ENCODE data around the gene CCR6. TPM values are rescaled to one million over a fixed set of nuclear protein-coding genes. Genes with fewer than 3 reads are reported as not detected.

The CCR6 gene
- total and polyA plus RNA-seq, 3 experiments from 2014 or later, result 3.5 to 47.3 (median 3.9) TPM

GRCh38 chr6:167099707-167100106 is 23.2 kb upstream of the CCR6 start:
- H3K27me3 ChIP-seq (ENCODE audit: insufficient read depth, low read length, poor library complexity, severe bottlenecking), result no peaks in the 10 kb centered on the region
- H3K36me3 Mint-ChIP-seq, result no peaks in the 10 kb centered on the region
- DNase-seq, result no peak
- peaks cover 24% of the 10 kb centered on the region for H3K4me1 ChIP-seq (ENCODE audit: insufficient read depth, low read length)
- H3K27me3 Mint-ChIP-seq, result peaks cover 0 to 2% of the 10 kb centered on the region in 2 donors
- H3K9me3 ChIP-seq (ENCODE audit: low read length), result no peaks in the 10 kb centered on the region
- H3K36me3 ChIP-seq (ENCODE audit: insufficient read depth, low read length), result no peaks in the 10 kb centered on the region
- H3K4me3 ChIP-seq (ENCODE audit: low read length), result no peak overlapping the region
- peak overlapping the region in 1 of 8 donors; percentile 19 for H3K27ac Mint-ChIP-seq
- peaks cover 32 to 50% (median 32%) of the 10 kb centered on the region in 3 donors for H3K4me1 Mint-ChIP-seq
- no peaks in the 10 kb centered on the region for H3K9me3 Mint-ChIP-seq
- ChIA-PET CTCF (no interaction called here), POLR2A (no interaction called here)
- H3K4me3 Mint-ChIP-seq, result no peak overlapping the region
- no peak overlapping the region for H3K27ac ChIP-seq (ENCODE audit: low read depth, low read length)

DNA sequence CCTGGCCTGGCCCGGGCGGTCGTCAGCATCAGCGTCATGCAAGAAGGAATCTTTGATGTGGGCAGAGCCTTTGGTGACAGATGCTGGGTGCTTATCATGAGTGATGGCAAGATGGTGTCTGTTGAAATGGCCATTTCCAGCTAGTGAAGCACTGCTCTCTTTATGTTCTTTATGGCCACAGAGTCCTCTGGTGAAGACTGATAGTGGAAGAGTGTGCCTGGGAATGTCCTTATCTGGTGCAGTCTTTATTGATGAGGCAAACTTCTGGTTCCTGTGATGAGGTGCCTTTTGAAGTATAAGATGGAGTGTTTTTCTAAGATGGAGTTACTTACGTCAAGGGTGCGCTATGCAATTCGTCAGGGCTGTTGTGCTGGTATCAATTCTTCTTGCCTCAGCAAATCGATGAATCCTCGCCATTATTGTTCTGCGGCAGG is 22.6 kb upstream of the CCR6 start:
- POLR2A ChIA-PET, result no interaction called here
- no peaks in the 10 kb centered on the region for H3K36me3 Mint-ChIP-seq
- Histone ChIP-seq H3K27me3 (ENCODE audit: insufficient read depth, low read length, poor library complexity, severe bottlenecking) (no peaks in the 10 kb centered on the region), H3K27ac (ENCODE audit: low read depth, low read length) (no peak overlapping the region), H3K4me1 (ENCODE audit: insufficient read depth, low read length) (peaks cover 19% of the 10 kb centered on the region), H3K36me3 (ENCODE audit: insufficient read depth, low read length) (no peaks in the 10 kb centered on the region), H3K4me3 (ENCODE audit: low read length) (no peak overlapping the region), H3K9me3 (ENCODE audit: low read length) (no peaks in the 10 kb centered on the region)
- no peak overlapping the region for H3K4me3 Mint-ChIP-seq
- CTCF ChIA-PET, result no interaction called here
- no peaks in the 10 kb centered on the region for H3K9me3 Mint-ChIP-seq
- DNase-seq, result no peak
- H3K4me1 Mint-ChIP-seq, result peaks cover 26 to 44% (median 26%) of the 10 kb centered on the region in 3 donors
- peak overlapping the region in 1 of 8 donors; percentile 19 for H3K27ac Mint-ChIP-seq
- peaks cover 0 to 2% of the 10 kb centered on the region in 2 donors for H3K27me3 Mint-ChIP-seq

- Histone ChIP-seq H3K9me3 (ENCODE audit: low read length) (no peaks in the 10 kb centered on the region), H3K36me3 (ENCODE audit: insufficient read depth, low read length) (no peaks in the 10 kb centered on the region), H3K4me3 (ENCODE audit: low read length) (no peak overlapping the region), H3K4me1 (ENCODE audit: insufficient read depth, low read length) (peaks cover 19% of the 10 kb centered on the region), H3K27me3 (ENCODE audit: insufficient read depth, low read length, poor library complexity, severe bottlenecking) (no peaks in the 10 kb centered on the region), H3K27ac (ENCODE audit: low read depth, low read length) (no peak overlapping the region)
- peak overlapping the region in 2 of 8 donors; percentile 2 to 29 for H3K27ac Mint-ChIP-seq
- no peak for DNase-seq
- no peaks in the 10 kb centered on the region for H3K9me3 Mint-ChIP-seq
- CTCF ChIA-PET, result no interaction called here
- no peaks in the 10 kb centered on the region for H3K36me3 Mint-ChIP-seq
- peaks cover 0 to 2% of the 10 kb centered on the region in 2 donors for H3K27me3 Mint-ChIP-seq
- no peak overlapping the region for H3K4me3 Mint-ChIP-seq
- H3K4me1 Mint-ChIP-seq, result peaks cover 23 to 35% (median 23%) of the 10 kb centered on the region in 3 donors
- POLR2A ChIA-PET, result no interaction called here
Measured at GRCh38 chr6:167102318-167102717, 20.6 kb upstream of the CCR6 start.

GRCh38 chr6:167103041-167103891 is 19.6 kb upstream of the CCR6 start:
- Histone ChIP-seq H3K4me1 (ENCODE audit: insufficient read depth, low read length) (peaks cover 19% of the 10 kb centered on the region), H3K9me3 (ENCODE audit: low read length) (no peaks in the 10 kb centered on the region), H3K36me3 (ENCODE audit: insufficient read depth, low read length) (no peaks in the 10 kb centered on the region), H3K27me3 (ENCODE audit: insufficient read depth, low read length, poor library complexity, severe bottlenecking) (no peaks in the 10 kb centered on the region), H3K4me3 (ENCODE audit: low read length) (no peak overlapping the region), H3K27ac (ENCODE audit: low read depth, low read length) (no peak overlapping the region)
- DNase-seq, result no peak
- Mint-ChIP-seq H3K4me3 (peak overlapping the region in 6 of 7 donors; percentile 6 to 71 (median 46)), H3K9me3 (no peaks in the 10 kb centered on the region), H3K27me3 (peaks cover 0 to 2% of the 10 kb centered on the region in 2 donors), H3K27ac (peak overlapping the region; percentile 39 to 94 (median 80)), H3K36me3 (no peaks in the 10 kb centered on the region), H3K4me1 (peaks cover 23 to 37% (median 23%) of the 10 kb centered on the region in 3 donors)
- ChIA-PET CTCF (no interaction called here), POLR2A (no interaction called here)

DNA sequence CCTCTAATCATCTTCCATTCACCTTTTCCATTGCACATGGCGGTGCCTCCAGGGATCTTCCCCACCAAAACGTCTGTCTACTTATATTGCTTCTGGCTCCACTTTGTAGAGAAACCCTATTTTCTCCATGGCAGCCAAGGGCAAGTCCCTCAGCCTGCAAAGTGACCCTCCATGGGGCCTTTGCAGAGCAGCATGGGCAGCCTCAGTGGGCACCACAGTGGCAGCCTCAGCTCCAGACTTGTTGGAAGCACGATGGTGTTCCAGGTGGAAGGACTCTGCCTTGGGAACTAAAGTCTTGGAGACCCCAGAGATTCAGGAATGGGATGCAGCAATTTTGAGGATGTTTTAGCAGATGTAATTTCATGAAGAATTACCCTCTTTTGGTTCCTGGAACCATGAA is 18.5 kb upstream of the CCR6 start:
- Mint-ChIP-seq H3K27ac (peak overlapping the region in 2 of 8 donors; percentile 20 to 56), H3K27me3 (no peaks in the 10 kb centered on the region), H3K36me3 (no peaks in the 10 kb centered on the region), H3K4me3 (no peak overlapping the region), H3K4me1 (peaks cover 13 to 27% (median 15%) of the 10 kb centered on the region in 3 donors), H3K9me3 (no peaks in the 10 kb centered on the region)
- Histone ChIP-seq H3K4me3 (ENCODE audit: low read length) (no peak overlapping the region), H3K36me3 (ENCODE audit: insufficient read depth, low read length) (no peaks in the 10 kb centered on the region), H3K27ac (ENCODE audit: low read depth, low read length) (no peak overlapping the region), H3K9me3 (ENCODE audit: low read length) (no peaks in the 10 kb centered on the region), H3K4me1 (ENCODE audit: insufficient read depth, low read length) (peaks cover 9% of the 10 kb centered on the region), H3K27me3 (ENCODE audit: insufficient read depth, low read length, poor library complexity, severe bottlenecking) (no peaks in the 10 kb centered on the region)
- POLR2A ChIA-PET, result no interaction called here
- DNase-seq, result no peak
- CTCF ChIA-PET, result interaction anchor here (1.5 kb wide), 1 partner anchor 9 kb away, joined by 4 read pairs; no protein-coding TSS in a partner anchor

GRCh38 chr6:167105060-167105459 is 17.8 kb upstream of the CCR6 start:
- no peaks in the 10 kb centered on the region for H3K9me3 ChIP-seq (ENCODE audit: low read length)
- Mint-ChIP-seq H3K27ac (no peak overlapping the region), H3K4me3 (no peak overlapping the region), H3K4me1 (peaks cover 14 to 22% (median 15%) of the 10 kb centered on the region in 3 donors), H3K36me3 (no peaks in the 10 kb centered on the region), H3K9me3 (no peaks in the 10 kb centered on the region), H3K27me3 (peaks cover 0 to 5% of the 10 kb centered on the region in 2 donors)
- CTCF ChIA-PET, result interaction anchor here (1.5 kb wide), 1 partner anchor 10 kb away, joined by 4 read pairs; no protein-coding TSS in a partner anchor
- DNase-seq, result no peak
- peaks cover 9% of the 10 kb centered on the region for H3K4me1 ChIP-seq (ENCODE audit: insufficient read depth, low read length)
- no peak overlapping the region for H3K4me3 ChIP-seq (ENCODE audit: low read length)
- no peaks in the 10 kb centered on the region for H3K27me3 ChIP-seq (ENCODE audit: insufficient read depth, low read length, poor library complexity, severe bottlenecking)
- H3K36me3 ChIP-seq (ENCODE audit: insufficient read depth, low read length), result no peaks in the 10 kb centered on the region
- POLR2A ChIA-PET, result no interaction called here
- no peak overlapping the region for H3K27ac ChIP-seq (ENCODE audit: low read depth, low read length)

- Mint-ChIP-seq H3K4me1 (peaks cover 17 to 26% (median 25%) of the 10 kb centered on the region in 3 donors), H3K4me3 (no peak overlapping the region)
Measured at GRCh38 chr6:167106406-167106805, 16.5 kb upstream of the CCR6 start.

GRCh38 chr6:167107787-167108186 is 15.1 kb upstream of the CCR6 start:
- Mint-ChIP-seq H3K36me3 (peaks cover 0 to 1% (median 0%) of the 10 kb centered on the region in 3 donors), H3K27ac (peak overlapping the region in 1 of 8 donors; percentile 20), H3K4me1 (peaks cover 23 to 34% (median 34%) of the 10 kb centered on the region in 3 donors), H3K4me3 (no peak overlapping the region), H3K9me3 (no peaks in the 10 kb centered on the region), H3K27me3 (peaks cover 0 to 12% of the 10 kb centered on the region in 2 donors)
- peaks cover 9% of the 10 kb centered on the region for H3K4me1 ChIP-seq (ENCODE audit: insufficient read depth, low read length)
- H3K36me3 ChIP-seq (ENCODE audit: insufficient read depth, low read length), result no peaks in the 10 kb centered on the region
- H3K4me3 ChIP-seq (ENCODE audit: low read length), result no peak overlapping the region
- ChIA-PET CTCF (no interaction called here), POLR2A (no interaction called here)
- H3K27me3 ChIP-seq (ENCODE audit: insufficient read depth, low read length, poor library complexity, severe bottlenecking), result no peaks in the 10 kb centered on the region
- H3K9me3 ChIP-seq (ENCODE audit: low read length), result no peaks in the 10 kb centered on the region
- no peak overlapping the region for H3K27ac ChIP-seq (ENCODE audit: low read depth, low read length)
- DNase-seq, result no peak

More at GRCh38 chr6:167106406-167106805, 16.5 kb upstream of the CCR6 start:
- Mint-ChIP-seq H3K27ac (peak overlapping the region in 1 of 8 donors; percentile 42), H3K36me3 (no peaks in the 10 kb centered on the region), H3K27me3 (peaks cover 0 to 12% of the 10 kb centered on the region in 2 donors), H3K9me3 (no peaks in the 10 kb centered on the region)
- ChIA-PET POLR2A (no interaction called here), CTCF (no interaction called here)
- Histone ChIP-seq H3K9me3 (ENCODE audit: low read length) (no peaks in the 10 kb centered on the region), H3K27ac (ENCODE audit: low read depth, low read length) (no peak overlapping the region), H3K4me1 (ENCODE audit: insufficient read depth, low read length) (peaks cover 9% of the 10 kb centered on the region), H3K36me3 (ENCODE audit: insufficient read depth, low read length) (no peaks in the 10 kb centered on the region), H3K27me3 (ENCODE audit: insufficient read depth, low read length, poor library complexity, severe bottlenecking) (no peaks in the 10 kb centered on the region), H3K4me3 (ENCODE audit: low read length) (no peak overlapping the region)
- DNase-seq, result no peak

Measured in CD8-positive, alpha-beta memory T cell (primary cell).